Prostate gland (tissue), 2 donors: Measurements from ENCODE around the gene HSDL2. TPM values are rescaled to one million over a fixed set of nuclear protein-coding genes. Genes with fewer than 3 reads are reported as not detected.

ENCODE experiments used
- DNase-seq: peaks from one replicate; pipeline ENCODE4 v3.0.0-alpha.2; 2019; ENCODE audit warnings: low spot score
- H3K27ac ChIP-seq, 2 donors: fragments of 200-600 bp; sonication (generic); 2 replicates each; pipeline ENCODE4 v1.5.1; 2017 to 2019
- H3K27me3 ChIP-seq: fragments of 200-600 bp; sonication (generic); replicated peaks from 2 replicates; pipeline ENCODE4 v1.5.1; 2019; ENCODE audit not compliant: insufficient read depth
- H3K36me3 ChIP-seq, 2 donors: fragments of 200-600 bp; sonication (generic); 1 replicate in 1 of 2; 2 replicates in 1 of 2; pipeline versions ENCODE4 v1.5.1 to v1.8.1; 2017 to 2019
- H3K4me1 ChIP-seq: fragments of 200-600 bp; sonication (generic); replicated peaks from 2 replicates; pipeline ENCODE4 v1.5.1; 2019
- H3K4me3 ChIP-seq, 2 donors: fragments of 200-600 bp; sonication (generic); 2 replicates each; pipeline ENCODE4 v1.5.1; 2017 to 2019
- H3K9me3 ChIP-seq: fragments of 200-600 bp; sonication (generic); 2 replicates; pipeline ENCODE4 v1.5.1; 2017
- CTCF ChIP-seq, 4 experiments: fragments of 200-600 bp in 2 of 4; fragments of 450-650 bp in 2 of 4; sonication (generic) in 2 of 4; IDR thresholded peaks; 1 replicate in 3 of 4; 2 replicates in 1 of 4; pipeline ENCODE4 v1.5.1; 2016 to 2019; ENCODE audit warnings: antibody characterized with exemption in 4 of 4, mild to moderate bottlenecking in 2 of 4, moderate library complexity in 2 of 4
- POLR2A ChIP-seq: fragments of 450-650 bp; IDR thresholded peaks from one replicate; pipeline ENCODE4 v1.6.1; 2016; ENCODE audit warnings: antibody characterized with exemption, mild to moderate bottlenecking
- POLR2AphosphoS5 ChIP-seq: sonication (generic); formaldehyde crosslinking; IDR thresholded peaks from one replicate; pipeline ENCODE4 v1.6.1; 2017; ENCODE audit warnings: antibody characterized with exemption
- WGBS: methylation state at CpG from one replicate; pipeline ENCODE4 v1.1.5; 2018; 5-methylcytosine and 5-hydroxymethylcytosine counted together
- intact Hi-C: fragments of 100-400 bp; cut with DNase I; formaldehyde crosslinking; loops from one replicate; pipeline ENCODE4 v1.14.2; 2022
- total RNA-seq, 2 donors: library from RNA; depleted of rRNA; stranded (reverse); fragments of >200 nt; gene quantifications; one replicate each; pipeline ENCODE4 v1.1.0, GENCODE V29; 2016

Gene HSDL2
- total RNA-seq, 2 donors from 2014 or later, result 22.2 to 25.2 TPM

GRCh38 chr9:112422417-112423148, 42.7 kb downstream of the HSDL2 start:
- no peaks in the 10 kb centered on the region for H3K4me1 ChIP-seq
- no peaks in the 10 kb centered on the region for H3K9me3 ChIP-seq
- TF ChIP-seq CTCF (IDR thresholded peaks at IDR 0.05) (no peak), POLR2AphosphoS5 (no peak), POLR2A (no peak)
- intact Hi-C loops, result no loop called here
- no peaks in the 10 kb centered on the region for H3K36me3 ChIP-seq
- DNase-seq, result no peak
- H3K27me3 ChIP-seq, result no peaks in the 10 kb centered on the region
- WGBS, result 72% methylated on average over 3 of the region's 3 CpGs
- H3K27ac ChIP-seq, result no peak overlapping the region
- no peak overlapping the region for H3K4me3 ChIP-seq

GRCh38 chr9:112430006-112430522, 50.2 kb downstream of the HSDL2 start:
- WGBS, result 93% methylated on average over 6 of the region's 6 CpGs

GRCh38 chr9:112433499-112434392, 53.8 kb downstream of the HSDL2 start:
- Histone ChIP-seq H3K27ac (no peak overlapping the region), H3K27me3 (no peaks in the 10 kb centered on the region), H3K36me3 (no peaks in the 10 kb centered on the region), H3K4me1 (no peaks in the 10 kb centered on the region), H3K4me3 (no peak overlapping the region), H3K9me3 (no peaks in the 10 kb centered on the region)
- intact Hi-C loops, result no loop called here
- 74% methylated on average over 5 of the region's 5 CpGs for WGBS
- no peak for DNase-seq
- TF ChIP-seq POLR2AphosphoS5, result no peak
- no peak for TF ChIP-seq POLR2A
- TF ChIP-seq CTCF (IDR thresholded peaks at IDR 0.05), result no peak

More at GRCh38 chr9:112430006-112430522, 50.2 kb downstream of the HSDL2 start:
- TF ChIP-seq POLR2AphosphoS5 (no peak), POLR2A (no peak), CTCF (IDR thresholded peaks at IDR 0.05) (no peak)
- H3K4me1 ChIP-seq, result no peaks in the 10 kb centered on the region
- intact Hi-C loops, result no loop called here
- DNase-seq, result no peak
- H3K4me3 ChIP-seq, result no peak overlapping the region
- H3K27me3 ChIP-seq, result no peaks in the 10 kb centered on the region
- no peaks in the 10 kb centered on the region for H3K9me3 ChIP-seq
- no peaks in the 10 kb centered on the region for H3K36me3 ChIP-seq
- no peak overlapping the region for H3K27ac ChIP-seq

GRCh38 chr9:112434487-112434886, 54.6 kb downstream of the HSDL2 start:
- DNase-seq, result no peak
- WGBS, result 100% methylated on average over 1 of the region's 1 CpG
- H3K36me3 ChIP-seq, result no peaks in the 10 kb centered on the region
- intact Hi-C loops, result no loop called here
- TF ChIP-seq POLR2A (no peak), POLR2AphosphoS5 (no peak), CTCF (IDR thresholded peaks at IDR 0.05) (no peak)
- H3K27me3 ChIP-seq, result no peaks in the 10 kb centered on the region
- H3K4me1 ChIP-seq, result no peaks in the 10 kb centered on the region
- no peaks in the 10 kb centered on the region for H3K9me3 ChIP-seq
- H3K27ac ChIP-seq, result no peak overlapping the region
- H3K4me3 ChIP-seq, result no peak overlapping the region
